AG09309 (cell line): ENCODE data around the gene KCNK5.

Source experiments
- DNase-seq: peaks from one replicate; pipeline ENCODE4 v3.0.0-alpha.2; 2010; ENCODE audit warnings: low read depth
- H3K4me3 ChIP-seq: 2 replicates; pipeline ENCODE4 v1.5.1; 2011; ENCODE audit warnings: mild to moderate bottlenecking, low read depth, low read length, moderate library complexity; ENCODE audit not compliant: control insufficient read depth
- TF ChIP-seq, protein P1 (sequence below): IDR thresholded peaks from 2 replicates; pipeline ENCODE4 v1.5.1; 2011; ENCODE audit warnings: mild to moderate bottlenecking, low read depth, low read length, inconsistent platforms; ENCODE audit not compliant: insufficient read depth, control insufficient read depth; ENCODE audit errors: missing control alignments

Gene KCNK5

GRCh38 chr6:39247667-39248194 is 18.5 kb upstream of the KCNK5 start:
- no peak overlapping the region for H3K4me3 ChIP-seq
- DNase-seq = no peak
- TF ChIP-seq, protein P1, sequence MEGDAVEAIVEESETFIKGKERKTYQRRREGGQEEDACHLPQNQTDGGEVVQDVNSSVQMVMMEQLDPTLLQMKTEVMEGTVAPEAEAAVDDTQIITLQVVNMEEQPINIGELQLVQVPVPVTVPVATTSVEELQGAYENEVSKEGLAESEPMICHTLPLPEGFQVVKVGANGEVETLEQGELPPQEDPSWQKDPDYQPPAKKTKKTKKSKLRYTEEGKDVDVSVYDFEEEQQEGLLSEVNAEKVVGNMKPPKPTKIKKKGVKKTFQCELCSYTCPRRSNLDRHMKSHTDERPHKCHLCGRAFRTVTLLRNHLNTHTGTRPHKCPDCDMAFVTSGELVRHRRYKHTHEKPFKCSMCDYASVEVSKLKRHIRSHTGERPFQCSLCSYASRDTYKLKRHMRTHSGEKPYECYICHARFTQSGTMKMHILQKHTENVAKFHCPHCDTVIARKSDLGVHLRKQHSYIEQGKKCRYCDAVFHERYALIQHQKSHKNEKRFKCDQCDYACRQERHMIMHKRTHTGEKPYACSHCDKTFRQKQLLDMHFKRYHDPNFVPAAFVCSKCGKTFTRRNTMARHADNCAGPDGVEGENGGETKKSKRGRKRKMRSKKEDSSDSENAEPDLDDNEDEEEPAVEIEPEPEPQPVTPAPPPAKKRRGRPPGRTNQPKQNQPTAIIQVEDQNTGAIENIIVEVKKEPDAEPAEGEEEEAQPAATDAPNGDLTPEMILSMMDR = no peak

DNA sequence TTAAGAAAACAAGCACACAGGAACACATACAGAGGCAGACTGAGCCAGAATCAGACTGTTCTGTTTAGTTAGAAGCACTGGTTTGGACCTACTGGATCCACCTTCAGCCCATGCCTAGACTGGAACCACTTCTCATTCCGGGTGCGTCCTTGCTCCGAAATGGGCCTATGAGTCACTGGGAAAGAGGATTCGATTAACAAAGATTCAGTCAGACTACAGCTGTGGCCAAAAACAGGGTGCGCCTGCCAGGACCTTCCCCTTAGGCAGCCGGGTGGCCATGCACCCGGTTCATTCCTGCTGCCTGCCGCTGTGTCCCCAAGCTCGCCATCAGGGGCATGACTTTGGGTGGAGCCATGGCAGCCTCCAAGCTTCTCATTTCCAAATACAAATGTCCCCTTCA is 14.5 kb upstream of the KCNK5 start:
- DNase-seq = no peak
- no peak overlapping the region for H3K4me3 ChIP-seq
- TF ChIP-seq, protein P1 = no peak

DNA sequence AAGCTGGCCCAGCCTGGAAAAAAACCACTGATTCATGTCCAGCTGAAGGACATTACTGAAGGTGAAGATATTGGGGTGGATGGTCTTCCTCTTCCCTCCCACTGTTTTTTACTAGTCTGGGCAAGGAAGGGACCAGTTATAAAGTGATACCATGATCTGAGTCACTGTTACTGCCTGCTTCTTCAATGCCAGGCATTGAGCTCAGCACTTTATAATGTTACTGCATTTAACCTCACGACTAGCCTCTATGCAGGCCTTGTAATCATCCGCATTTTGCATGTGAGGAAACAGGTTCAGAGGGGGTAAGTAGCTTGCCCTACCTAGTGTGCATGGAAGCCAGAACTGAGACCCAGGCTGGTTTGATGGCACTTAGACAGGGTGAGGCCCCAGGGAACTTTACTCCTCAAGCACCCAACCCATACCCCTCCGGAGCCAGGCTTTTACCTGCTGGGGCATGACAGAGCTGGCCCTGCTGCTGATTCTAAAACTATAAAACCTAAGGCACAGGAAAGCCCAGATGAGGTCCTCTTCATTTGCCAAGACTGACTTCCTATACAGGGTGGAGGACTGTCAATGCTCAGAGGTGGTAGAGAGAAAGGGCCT is 11.0 kb upstream of the KCNK5 start:
- H3K4me3 ChIP-seq = no peak overlapping the region
- TF ChIP-seq, protein P1 = no peak
- DNase-seq = no peak

- DNase-seq = no peak
- TF ChIP-seq, protein P1 = no peak
- H3K4me3 ChIP-seq = no peak overlapping the region
Measured at GRCh38 chr6:39239527-39240154, 10.4 kb upstream of the KCNK5 start.

GRCh38 chr6:39236742-39237141 is 7.5 kb upstream of the KCNK5 start:
- TF ChIP-seq, protein P1 = no peak
- DNase-seq = no peak

DNA sequence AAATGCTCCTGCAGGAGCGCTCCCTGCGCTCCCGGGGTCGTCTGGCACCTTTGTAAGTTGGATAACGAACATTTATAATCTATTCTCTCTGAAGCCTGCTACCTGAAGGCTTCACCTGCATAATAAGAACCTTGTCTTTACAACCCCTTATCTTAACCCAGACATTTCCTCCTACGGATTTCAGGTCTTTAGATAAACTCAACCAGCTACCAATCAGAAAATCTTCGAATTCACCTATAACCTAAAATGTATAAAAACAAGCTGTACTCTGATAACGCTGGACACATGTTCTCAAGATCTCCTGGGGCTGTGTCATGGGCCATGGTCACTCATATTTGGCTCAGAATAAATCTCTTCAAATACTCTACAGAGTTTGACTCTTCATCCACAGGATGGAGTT is 4.1 kb upstream of the KCNK5 start:
- TF ChIP-seq, protein P1 = no peak
- H3K4me3 ChIP-seq = no peak overlapping the region
- no peak for DNase-seq

More at GRCh38 chr6:39236742-39237141, 7.5 kb upstream of the KCNK5 start:
- H3K4me3 ChIP-seq = no peak overlapping the region
